ENCODE measurements around the gene LGR6.
"Not testable (repeated sequence)": the region's sequence is repeated elsewhere in the genome, so short reads cannot be mapped to it uniquely, and the experiment has no call there.

LGR6 gene

DNA sequence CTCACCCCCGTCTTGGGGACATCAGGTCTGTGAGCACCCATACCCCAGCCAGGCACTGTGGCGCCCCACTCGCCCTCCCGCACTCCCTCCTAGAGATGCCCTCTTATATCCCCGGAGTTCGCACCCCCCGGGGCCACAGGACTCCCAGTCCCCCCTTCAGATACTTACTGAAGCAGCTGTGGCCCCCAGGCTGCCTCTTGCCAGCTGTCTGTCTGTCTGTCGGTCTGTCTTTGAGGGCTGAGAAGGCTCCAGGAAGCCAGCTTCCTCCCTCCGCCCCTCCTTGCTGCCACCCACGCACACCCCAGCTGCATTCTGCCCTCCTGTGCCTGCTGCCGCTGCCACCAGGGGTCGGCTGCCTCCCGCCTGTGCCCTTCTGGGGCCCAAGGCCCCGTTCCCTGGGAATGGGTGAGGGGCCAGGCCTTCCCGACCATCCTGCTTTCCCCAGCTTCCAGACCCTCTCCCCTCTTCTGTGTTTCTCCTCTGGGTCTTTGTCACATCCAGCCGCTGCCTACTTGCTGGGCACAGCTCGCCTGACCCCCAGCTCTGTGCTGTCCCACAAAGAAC lies 33.1 kb upstream of the LGR6 start, which contains the start of gene PTPN7:
PTPN7 (minus strand) TSS at position 226 of the 564 bp plus-strand sequence. CDS start 1,200 bp downstream, outside the sequence.
- peak; percentile 96 for DNase-seq

DNA sequence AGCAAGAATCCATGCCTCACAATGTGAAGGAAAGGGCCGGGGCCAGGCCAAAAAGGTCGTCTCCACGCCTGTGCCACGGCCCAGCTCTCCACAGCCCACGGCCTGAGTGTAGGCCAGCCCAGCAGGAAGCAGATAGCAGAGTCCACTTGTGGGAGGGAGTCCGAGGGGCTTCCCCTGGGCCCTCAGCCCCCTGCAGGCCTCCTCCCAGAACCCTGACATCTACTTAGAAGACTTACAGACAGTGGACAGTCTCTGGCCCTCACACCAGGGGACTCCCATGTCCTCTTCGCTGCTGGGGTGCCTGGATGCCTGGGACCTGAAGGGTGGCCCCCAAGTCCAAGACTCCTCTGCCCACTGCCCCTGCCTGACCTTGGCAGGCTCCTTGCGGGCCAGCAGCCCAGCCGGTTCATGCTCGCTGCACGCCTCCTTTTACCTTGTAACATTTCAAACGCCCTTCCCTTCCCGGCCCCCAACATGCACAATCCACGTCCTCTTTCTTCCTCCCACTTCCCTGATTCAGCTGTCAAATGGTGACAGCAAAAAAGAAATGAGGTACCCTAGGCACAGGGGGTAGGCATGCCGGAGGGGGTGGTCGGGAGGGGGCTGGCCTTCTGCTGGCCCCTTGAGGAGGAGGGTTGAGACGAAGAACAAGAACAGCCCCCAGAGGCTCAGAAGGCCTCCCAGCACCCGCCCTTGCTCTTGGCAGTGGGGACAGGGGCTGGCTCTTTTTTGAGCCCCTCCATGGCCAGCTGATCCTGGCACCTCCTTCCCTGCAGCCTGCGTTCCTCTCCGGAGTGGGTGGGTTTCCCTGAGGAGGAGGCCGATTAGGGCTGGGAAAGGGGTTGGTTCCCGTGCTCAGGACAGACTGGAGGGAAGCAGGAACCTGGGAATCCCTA lies 32.2 kb upstream of the LGR6 start:
- ATAC-seq: no peak
- DNase-seq: peak; percentile 36

More for the DNA sequence above, 33.1 kb upstream of the LGR6 start, which contains the start of gene PTPN7:
- peak; percentile 45 for ATAC-seq

DNA sequence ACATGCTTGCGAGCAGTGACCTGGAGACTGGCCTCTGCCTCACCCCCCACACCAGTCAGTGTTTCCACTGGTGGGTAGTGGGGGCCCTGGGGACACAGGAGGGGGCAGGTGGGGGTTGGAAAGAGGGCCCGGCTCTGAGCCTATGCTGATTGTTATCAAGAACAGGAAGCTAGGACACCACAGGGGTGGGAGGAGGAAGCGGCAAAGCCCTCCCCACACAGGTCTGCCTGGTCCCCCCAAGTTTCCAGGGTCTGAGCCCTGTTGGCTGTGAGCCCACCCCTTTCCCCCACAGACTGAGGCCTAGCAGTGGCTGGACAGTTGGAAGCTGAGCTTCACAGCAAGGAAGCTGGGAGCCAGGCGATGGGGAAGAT lies 31.6 kb upstream of the LGR6 start:
- DNase-seq: peak; percentile 85
- ATAC-seq: peak; percentile 35

GRCh38 chr1:202162418-202163280 lies 30.9 kb upstream of the LGR6 start:
- DNase-seq (peak; percentile 52), ATAC-seq (no peak)

GRCh38 chr1:202163281-202164270 lies 30.0 kb upstream of the LGR6 start:
- ATAC-seq (no peak), DNase-seq (peak; percentile 37)

GRCh38 chr1:202164271-202165037 lies 29.1 kb upstream of the LGR6 start:
- ATAC-seq (peak; percentile 21), DNase-seq (peak; percentile 79)

DNA sequence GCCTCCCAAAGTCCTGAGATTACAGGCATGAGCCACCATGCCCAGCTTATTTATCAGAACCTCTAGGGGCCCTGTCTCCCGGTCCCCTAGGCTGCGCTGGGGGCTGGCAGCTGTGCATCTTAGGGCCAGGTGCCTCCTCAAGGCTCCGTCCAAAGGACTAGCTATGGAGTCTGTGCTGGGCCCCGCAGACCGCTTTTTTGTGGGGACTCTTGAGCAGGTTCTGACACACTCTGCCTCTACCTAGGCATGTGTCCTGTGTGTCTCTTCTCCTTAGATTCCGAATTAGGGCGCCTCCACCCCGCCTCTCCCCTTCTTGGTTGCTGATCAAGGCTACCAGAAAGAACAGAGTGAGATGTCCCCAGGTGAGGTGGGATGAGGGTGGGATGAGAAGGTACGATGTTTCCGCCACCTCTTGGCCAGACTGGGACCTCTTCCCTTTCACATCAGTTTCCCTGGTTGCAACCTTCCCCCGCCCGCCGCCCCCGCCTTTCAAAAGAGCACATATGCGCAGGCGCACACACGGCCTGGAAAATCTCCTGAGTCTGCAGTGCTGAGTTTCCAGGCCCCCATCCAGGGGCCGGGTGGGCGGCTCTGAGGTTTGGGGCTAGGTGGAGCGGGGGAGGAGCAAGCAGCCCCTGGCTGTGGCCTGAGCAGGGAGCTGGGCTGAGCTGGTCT lies 28.2 kb upstream of the LGR6 start:
- peak; percentile 37 for ATAC-seq
- DNase-seq: peak; percentile 81

DNA sequence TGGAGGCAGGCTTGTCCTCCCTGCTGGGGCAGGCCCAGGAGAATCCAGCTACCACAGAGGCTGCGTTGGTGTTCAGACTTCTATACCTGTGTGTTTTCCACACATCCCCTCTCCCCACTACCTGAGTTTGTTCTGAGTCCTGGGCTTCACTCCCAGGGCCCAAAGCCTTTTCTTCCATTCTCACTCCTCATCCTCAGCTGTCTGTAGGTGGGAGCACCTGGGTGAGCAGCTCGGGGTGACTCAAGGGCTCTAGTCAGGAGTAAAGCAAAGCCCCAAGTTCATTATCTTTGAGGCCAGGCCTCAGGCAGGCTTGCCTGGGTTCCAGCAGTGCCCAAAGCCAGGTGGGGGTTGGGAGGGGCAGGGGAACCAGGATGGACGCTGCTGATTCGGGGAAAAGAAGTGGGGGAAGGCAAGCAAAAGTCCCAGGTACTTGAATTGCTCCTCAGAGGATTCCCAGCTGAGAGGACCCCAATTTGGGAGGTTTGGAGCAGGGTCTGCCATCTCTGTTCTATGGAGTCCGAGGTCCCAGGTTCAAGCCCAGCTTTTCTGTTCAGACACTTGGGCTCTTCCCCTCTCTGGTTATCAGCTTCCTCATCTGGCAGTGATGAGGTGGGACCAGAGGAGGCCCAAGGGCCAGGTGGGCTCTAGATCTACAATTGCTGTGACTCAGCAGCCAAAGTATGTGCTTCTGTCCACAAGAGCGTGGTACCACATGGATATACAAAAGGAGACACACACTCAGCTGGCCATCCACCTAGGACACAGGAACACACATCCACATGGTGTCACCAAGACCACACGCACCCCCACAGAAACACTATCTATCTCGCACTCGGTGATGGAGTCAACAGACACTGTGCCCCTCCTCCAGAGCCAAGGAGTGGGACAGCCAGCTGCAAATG lies 27.4 kb upstream of the LGR6 start:
- ATAC-seq: peak; percentile 7
- peak; percentile 34 for DNase-seq

DNA sequence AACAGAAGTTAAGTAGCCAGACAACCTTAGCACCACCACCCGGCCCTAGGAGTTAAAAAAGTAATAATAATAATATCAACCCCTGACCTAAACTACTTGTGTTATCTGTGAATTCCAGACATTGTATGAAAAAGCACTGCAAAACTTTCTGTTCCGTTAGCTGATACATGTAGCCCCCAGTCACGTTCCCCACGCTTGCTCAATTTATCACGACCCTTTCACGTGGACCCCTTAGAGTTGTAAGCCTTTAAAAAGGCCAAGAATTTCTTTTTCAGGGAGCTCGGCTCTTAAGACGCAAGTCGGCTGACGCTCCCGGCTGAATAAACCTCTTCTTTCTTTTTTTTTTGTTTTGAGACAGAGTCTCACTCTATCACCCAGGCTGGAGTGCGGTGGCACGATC lies 26.5 kb upstream of the LGR6 start:
- ATAC-seq, DNase-seq: not testable (repeated sequence)

- DNase-seq: no peak
- ATAC-seq: no peak
These were observed 25.7 kb upstream of the LGR6 start for GRCh38 chr1:202167708-202168415.

DNA sequence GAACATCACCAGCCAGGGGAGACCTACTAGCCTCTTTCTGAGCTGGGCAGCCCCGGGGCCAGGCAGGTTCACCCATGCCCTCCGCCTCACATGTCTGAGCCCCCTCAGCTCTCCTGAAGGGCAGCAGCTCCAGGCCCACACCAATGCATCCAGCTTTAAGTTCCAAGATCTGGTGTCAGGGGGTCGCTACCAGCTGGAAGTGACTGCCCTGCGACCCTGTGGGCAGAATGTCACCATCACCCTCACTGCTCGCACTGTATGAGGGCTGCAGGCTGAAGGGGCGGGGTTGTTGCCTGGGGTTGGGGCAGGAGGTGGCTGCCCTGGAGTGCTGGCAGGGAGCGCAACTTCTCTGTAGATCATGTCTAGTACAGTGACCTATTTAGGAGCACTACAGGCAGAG lies 24.7 kb upstream of the LGR6 start:
- ATAC-seq: no peak

DNA sequence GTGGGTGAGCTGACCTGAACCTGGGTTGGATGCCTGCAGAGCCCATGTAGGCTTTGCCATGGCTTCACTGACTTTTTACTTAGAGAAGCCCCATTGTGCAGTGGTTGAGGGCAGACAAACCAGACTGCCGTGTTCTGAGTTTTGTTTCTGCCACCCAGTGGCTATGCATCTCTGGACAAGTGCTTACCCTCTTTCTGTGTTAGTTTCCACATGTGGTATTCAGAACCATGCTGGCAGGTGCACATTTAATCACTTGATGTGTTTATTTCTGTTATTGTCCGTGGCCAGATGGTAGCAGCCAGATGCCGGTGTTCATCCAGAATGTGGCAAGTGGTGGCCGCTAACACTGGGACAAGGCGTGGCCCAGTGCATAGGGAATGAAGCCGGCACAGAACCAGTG lies 22.9 kb upstream of the LGR6 start:
- ATAC-seq (no peak), DNase-seq (no peak)

More for the DNA sequence above, 24.7 kb upstream of the LGR6 start:
- no peak for DNase-seq

GRCh38 chr1:202171292-202172014 lies 22.1 kb upstream of the LGR6 start:
- ATAC-seq: no peak
- DNase-seq: no peak

GRCh38 chr1:202172015-202172355 lies 21.6 kb upstream of the LGR6 start:
- DNase-seq (no peak), ATAC-seq (peak; percentile 34)

DNA sequence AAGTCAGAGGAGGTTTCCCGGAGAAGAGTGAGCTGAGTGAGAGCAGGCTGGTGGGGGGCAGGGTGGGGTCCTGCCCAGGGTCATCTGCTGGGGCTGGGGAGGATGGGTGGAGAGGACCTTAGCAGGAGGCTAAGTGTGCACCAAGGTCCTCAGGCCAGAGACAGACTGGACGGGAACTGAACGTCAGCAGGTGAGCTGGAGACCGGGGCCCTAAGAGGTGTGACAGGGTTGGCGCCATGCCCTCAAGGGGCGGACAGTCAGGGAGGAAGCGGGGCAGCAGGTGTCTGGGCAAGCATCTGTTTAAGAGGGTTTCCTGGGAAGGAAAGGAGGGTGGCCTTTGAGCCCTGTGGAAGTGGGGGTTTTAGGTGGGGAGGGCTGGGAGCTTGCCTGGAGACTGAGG lies 19.6 kb upstream of the LGR6 start:
- DNase-seq: no peak

DNA sequence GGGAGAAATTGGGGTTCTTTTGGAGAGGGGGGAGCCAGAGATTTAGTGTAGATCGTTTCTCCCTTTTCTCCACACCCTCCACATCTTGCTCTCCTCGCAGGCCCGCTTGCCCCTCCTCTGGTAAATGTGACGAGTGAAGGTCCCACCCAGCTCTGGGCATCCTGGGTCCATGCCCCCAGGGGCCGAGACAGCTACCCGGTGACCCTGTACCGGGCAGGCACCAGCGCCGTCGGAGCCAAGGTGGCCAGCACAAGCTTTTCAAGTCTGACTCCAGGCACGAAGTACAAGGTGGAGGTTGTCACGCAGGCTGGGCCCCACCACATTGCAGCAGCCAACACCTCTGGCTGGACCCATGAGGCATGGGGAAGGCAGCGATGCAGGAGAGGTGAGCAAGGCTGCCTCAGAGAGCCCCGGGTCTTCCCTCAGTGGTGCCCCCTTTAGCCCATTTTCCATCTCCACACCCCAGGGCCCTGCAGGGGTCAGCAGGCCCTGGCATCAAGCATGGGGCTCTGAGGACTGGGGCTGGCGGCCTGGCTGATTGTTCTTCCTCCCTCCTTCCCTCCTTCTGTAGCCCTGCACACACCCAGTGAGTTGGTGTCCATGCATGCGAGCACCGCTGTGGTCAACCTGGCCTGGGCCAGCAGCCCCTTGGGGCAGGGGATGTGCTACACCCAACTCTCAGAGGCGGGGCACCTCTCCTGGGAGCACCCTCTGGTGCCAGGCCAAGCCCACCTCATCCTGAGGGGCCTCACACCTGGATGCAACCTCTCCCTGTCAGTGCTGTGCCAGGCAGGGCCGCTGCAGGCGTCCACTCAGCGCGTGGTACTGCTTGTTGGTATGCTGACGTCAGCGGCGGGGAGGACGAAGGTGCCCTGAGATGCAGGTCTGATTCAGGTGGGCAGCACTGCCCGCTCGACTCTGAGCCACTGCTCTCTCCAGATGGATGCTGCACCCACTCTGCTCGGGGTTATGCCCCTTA lies 16.4 kb upstream of the LGR6 start:
- DNase-seq: no peak
- no peak for ATAC-seq

More for the DNA sequence above, 19.6 kb upstream of the LGR6 start:
- ATAC-seq: no peak
